Measurements from ENCODE around the gene UMODL1. TPM values are rescaled to one million over a fixed set of nuclear protein-coding genes. Genes with fewer than 3 reads are reported as not detected.

Gene UMODL1
- polyA plus RNA-seq, 1 donor: 0.67 TPM

DNA sequence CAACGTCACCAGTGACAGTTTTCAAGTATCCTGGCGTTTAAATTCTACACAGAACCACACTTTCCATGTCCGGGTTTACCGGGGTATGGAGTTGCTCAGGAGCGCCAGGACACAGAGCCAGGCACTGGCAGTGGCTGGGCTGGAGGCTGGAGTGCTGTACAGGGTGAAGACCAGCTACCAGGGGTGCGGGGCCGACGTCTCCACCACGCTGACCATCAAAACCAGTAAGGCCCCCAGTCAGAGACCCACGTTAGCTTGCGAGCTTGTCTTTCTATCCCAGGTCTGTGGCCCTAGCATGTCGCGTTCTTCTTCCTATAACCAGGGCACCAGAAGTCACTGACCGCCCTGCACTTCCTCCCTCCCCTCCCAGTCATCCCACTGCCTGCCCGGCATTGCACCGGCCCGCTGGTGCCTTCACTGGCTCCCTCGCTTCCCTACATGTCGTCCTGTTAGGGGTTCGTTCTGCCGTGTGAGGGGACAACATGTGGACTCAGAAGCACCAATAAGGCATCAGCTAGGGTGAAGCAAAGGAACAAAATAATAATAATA is 27.9 kb downstream of the UMODL1 start:
- Histone ChIP-seq H3K9me3 (ENCODE audit: control insufficient read depth, low read depth, low read length) (peaks cover 5% of the 10 kb centered on the region), H3K4me3 (ENCODE audit: low read length) (no peak overlapping the region), H3K36me3 (ENCODE audit: control insufficient read depth, insufficient read depth, low read length) (no peaks in the 10 kb centered on the region), H3K27me3 (ENCODE audit: control insufficient read depth, insufficient read depth, low read length) (no peaks in the 10 kb centered on the region), H3K27ac (ENCODE audit: low read length) (peak overlapping the region; percentile 92), H3K4me1 (ENCODE audit: control insufficient read depth, insufficient read depth, low read length) (peaks cover 46% of the 10 kb centered on the region)
- WGBS (ENCODE audit: insufficient coverage, low lambda C conversion rate): no CpG with 5 or more reads among the region's 21 CpGs
- DNase-seq: no peak

DNA sequence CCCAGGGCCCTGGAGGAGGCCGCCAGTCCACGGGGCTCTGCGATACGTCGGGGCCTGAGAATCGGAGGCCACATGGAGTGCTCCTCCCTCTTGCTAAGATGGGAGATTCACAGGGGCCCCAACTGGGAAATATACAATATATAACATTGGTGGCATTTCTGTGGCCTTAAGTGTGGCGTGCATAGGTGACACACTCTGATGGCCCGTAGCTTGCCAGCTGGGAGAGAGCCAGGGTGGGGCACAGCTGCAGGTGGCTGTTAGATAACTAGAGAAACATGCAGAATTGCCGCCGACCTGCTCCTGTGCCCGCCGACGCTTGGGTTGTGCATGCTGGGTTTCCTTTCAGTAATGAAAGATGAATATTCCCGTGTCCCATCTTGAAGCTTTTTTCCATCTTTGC is 30.1 kb downstream of the UMODL1 start:
- peak in 1 of 2 donors; percentile 18 for DNase-seq
- Histone ChIP-seq H3K9me3 (ENCODE audit: control insufficient read depth, low read depth, low read length) (peaks cover 6% of the 10 kb centered on the region), H3K4me3 (ENCODE audit: low read length) (no peak overlapping the region), H3K36me3 (ENCODE audit: control insufficient read depth, insufficient read depth, low read length) (no peaks in the 10 kb centered on the region), H3K27me3 (ENCODE audit: control insufficient read depth, insufficient read depth, low read length) (no peaks in the 10 kb centered on the region), H3K4me1 (ENCODE audit: control insufficient read depth, insufficient read depth, low read length) (peaks cover 63% of the 10 kb centered on the region), H3K27ac (ENCODE audit: low read length) (peak overlapping the region; percentile 89)
- WGBS (ENCODE audit: insufficient coverage, low lambda C conversion rate): no CpG with 5 or more reads among the region's 14 CpGs

DNA sequence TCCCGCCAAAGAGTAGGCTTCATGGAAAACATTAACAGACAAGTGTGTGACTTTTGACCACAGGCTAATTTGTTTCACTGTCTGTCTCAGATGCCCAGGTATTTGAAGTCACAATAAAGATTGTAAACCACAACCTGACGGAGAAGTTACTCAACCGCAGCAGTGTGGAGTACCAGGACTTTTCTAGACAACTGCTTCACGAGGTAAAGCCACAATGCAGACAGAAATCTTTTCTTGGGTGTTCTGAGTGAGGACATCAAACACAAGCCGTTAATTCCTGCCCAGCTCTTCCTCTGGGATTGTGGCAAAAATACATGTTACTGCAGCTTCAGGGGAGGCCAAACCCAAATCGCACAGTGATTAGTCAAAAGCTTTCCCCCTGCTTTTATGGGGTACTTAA is 31.0 kb downstream of the UMODL1 start:
- Histone ChIP-seq H3K27me3 (ENCODE audit: control insufficient read depth, insufficient read depth, low read length) (no peaks in the 10 kb centered on the region), H3K4me3 (ENCODE audit: low read length) (no peak overlapping the region), H3K36me3 (ENCODE audit: control insufficient read depth, insufficient read depth, low read length) (no peaks in the 10 kb centered on the region), H3K4me1 (ENCODE audit: control insufficient read depth, insufficient read depth, low read length) (peaks cover 62% of the 10 kb centered on the region), H3K27ac (ENCODE audit: low read length) (peak overlapping the region; percentile 89), H3K9me3 (ENCODE audit: control insufficient read depth, low read depth, low read length) (peaks cover 6% of the 10 kb centered on the region)
- WGBS (ENCODE audit: insufficient coverage, low lambda C conversion rate): no CpG with 5 or more reads among the region's 6 CpGs
- DNase-seq: peak; percentile 84 to 89

DNA sequence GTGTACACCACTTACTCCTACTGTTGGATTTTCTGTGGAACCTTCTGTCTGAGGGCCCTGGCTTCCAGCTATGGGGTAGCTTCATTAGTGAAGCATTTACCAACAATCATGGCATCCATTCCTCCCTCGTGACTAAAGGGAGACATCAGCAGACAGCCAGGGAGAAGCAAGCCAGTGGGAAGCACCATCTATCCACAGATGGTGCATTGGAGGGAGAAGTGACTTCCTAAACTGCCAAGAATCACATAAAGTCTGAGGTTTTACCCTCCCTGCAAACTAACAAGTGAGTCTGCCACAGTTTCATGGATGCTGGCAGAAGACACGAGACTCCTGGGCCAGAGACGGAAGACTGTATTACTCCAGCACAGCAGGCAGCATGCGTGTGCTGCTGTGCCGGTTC is 31.4 kb downstream of the UMODL1 start:
- no CpG with 5 or more reads among the region's 5 CpGs for WGBS (ENCODE audit: insufficient coverage, low lambda C conversion rate)
- no peaks in the 10 kb centered on the region for H3K27me3 ChIP-seq (ENCODE audit: control insufficient read depth, insufficient read depth, low read length)
- no peak overlapping the region for H3K4me3 ChIP-seq (ENCODE audit: low read length)
- H3K4me1 ChIP-seq (ENCODE audit: control insufficient read depth, insufficient read depth, low read length): peaks cover 62% of the 10 kb centered on the region
- no peak for DNase-seq
- peak overlapping the region; percentile 89 for H3K27ac ChIP-seq (ENCODE audit: low read length)
- peaks cover 6% of the 10 kb centered on the region for H3K9me3 ChIP-seq (ENCODE audit: control insufficient read depth, low read depth, low read length)
- no peaks in the 10 kb centered on the region for H3K36me3 ChIP-seq (ENCODE audit: control insufficient read depth, insufficient read depth, low read length)

GRCh38 chr21:42102991-42103390 is 31.9 kb downstream of the UMODL1 start:
- Histone ChIP-seq H3K27ac (ENCODE audit: low read length) (peak overlapping the region; percentile 89), H3K9me3 (ENCODE audit: control insufficient read depth, low read depth, low read length) (peaks cover 6% of the 10 kb centered on the region), H3K4me1 (ENCODE audit: control insufficient read depth, insufficient read depth, low read length) (peaks cover 64% of the 10 kb centered on the region), H3K36me3 (ENCODE audit: control insufficient read depth, insufficient read depth, low read length) (no peaks in the 10 kb centered on the region), H3K4me3 (ENCODE audit: low read length) (no peak overlapping the region), H3K27me3 (ENCODE audit: control insufficient read depth, insufficient read depth, low read length) (no peaks in the 10 kb centered on the region)
- no CpG with 5 or more reads among the region's 1 CpG for WGBS (ENCODE audit: insufficient coverage, low lambda C conversion rate)
- peak; percentile 64 to 85 for DNase-seq

- Histone ChIP-seq H3K27ac (ENCODE audit: low read length) (peak overlapping the region; percentile 89), H3K27me3 (ENCODE audit: control insufficient read depth, insufficient read depth, low read length) (no peaks in the 10 kb centered on the region), H3K9me3 (ENCODE audit: control insufficient read depth, low read depth, low read length) (peaks cover 6% of the 10 kb centered on the region), H3K36me3 (ENCODE audit: control insufficient read depth, insufficient read depth, low read length) (no peaks in the 10 kb centered on the region), H3K4me3 (ENCODE audit: low read length) (no peak overlapping the region), H3K4me1 (ENCODE audit: control insufficient read depth, insufficient read depth, low read length) (peaks cover 60% of the 10 kb centered on the region)
- WGBS (ENCODE audit: insufficient coverage, low lambda C conversion rate): no CpG with 5 or more reads among the region's 13 CpGs
- no peak for DNase-seq
Observed at GRCh38 chr21:42103843-42104242, 32.7 kb downstream of the UMODL1 start.

DNA sequence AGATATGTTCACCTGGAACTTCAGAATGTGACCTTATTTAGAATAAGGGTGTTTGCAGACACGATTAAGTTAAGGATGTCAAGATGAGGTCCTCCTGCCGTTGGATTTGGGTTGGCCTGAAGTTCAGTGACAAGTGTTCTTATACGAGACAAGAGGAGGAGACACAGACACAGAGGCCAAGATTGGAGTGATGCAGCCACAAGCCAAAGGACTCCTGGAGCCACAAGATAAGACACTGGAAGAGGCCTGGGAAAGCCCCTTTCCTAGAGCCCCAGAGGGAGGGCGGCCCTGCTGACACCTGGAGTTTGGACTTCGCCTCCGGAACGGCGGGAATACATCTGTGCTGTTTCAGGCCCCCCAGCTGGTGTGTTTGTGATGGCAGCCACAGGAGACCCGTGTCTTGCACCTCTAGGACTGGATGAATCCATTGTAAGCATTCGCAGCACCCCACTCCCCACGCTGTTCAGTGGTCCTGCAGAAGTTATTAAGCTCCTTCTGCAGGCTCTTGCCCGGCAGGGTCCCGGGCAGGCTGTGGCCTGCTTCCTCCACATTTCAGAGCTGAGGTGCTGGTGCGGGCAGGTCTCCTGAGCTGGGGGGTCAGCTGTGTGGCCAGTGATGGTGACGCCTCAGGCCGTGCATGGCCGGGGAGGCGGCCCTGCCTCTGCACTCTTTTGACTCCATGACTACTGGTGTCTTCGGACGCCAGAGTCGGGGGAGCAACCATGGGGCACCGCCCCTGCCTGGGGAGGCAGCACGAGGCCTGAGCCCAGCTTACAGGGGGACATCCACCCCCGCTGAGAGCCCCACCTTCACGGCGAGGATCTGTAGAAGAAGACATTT is 34.6 kb downstream of the UMODL1 start:
- peak; percentile 67 to 82 for DNase-seq
- Histone ChIP-seq H3K36me3 (ENCODE audit: control insufficient read depth, insufficient read depth, low read length) (no peaks in the 10 kb centered on the region), H3K4me3 (ENCODE audit: low read length) (no peak overlapping the region), H3K27me3 (ENCODE audit: control insufficient read depth, insufficient read depth, low read length) (no peaks in the 10 kb centered on the region), H3K9me3 (ENCODE audit: control insufficient read depth, low read depth, low read length) (peaks cover 6% of the 10 kb centered on the region), H3K4me1 (ENCODE audit: control insufficient read depth, insufficient read depth, low read length) (peaks cover 58% of the 10 kb centered on the region), H3K27ac (ENCODE audit: low read length) (no peak overlapping the region)
- no CpG with 5 or more reads among the region's 26 CpGs for WGBS (ENCODE audit: insufficient coverage, low lambda C conversion rate)

- Histone ChIP-seq H3K27me3 (ENCODE audit: control insufficient read depth, insufficient read depth, low read length) (no peaks in the 10 kb centered on the region), H3K9me3 (ENCODE audit: control insufficient read depth, low read depth, low read length) (peaks cover 6% of the 10 kb centered on the region), H3K4me1 (ENCODE audit: control insufficient read depth, insufficient read depth, low read length) (peaks cover 52% of the 10 kb centered on the region), H3K4me3 (ENCODE audit: low read length) (no peak overlapping the region), H3K36me3 (ENCODE audit: control insufficient read depth, insufficient read depth, low read length) (no peaks in the 10 kb centered on the region), H3K27ac (ENCODE audit: low read length) (no peak overlapping the region)
- no peak for DNase-seq
- no CpG with 5 or more reads among the region's 20 CpGs for WGBS (ENCODE audit: insufficient coverage, low lambda C conversion rate)
Observed at GRCh38 chr21:42106425-42106824, 35.3 kb downstream of the UMODL1 start.

DNA sequence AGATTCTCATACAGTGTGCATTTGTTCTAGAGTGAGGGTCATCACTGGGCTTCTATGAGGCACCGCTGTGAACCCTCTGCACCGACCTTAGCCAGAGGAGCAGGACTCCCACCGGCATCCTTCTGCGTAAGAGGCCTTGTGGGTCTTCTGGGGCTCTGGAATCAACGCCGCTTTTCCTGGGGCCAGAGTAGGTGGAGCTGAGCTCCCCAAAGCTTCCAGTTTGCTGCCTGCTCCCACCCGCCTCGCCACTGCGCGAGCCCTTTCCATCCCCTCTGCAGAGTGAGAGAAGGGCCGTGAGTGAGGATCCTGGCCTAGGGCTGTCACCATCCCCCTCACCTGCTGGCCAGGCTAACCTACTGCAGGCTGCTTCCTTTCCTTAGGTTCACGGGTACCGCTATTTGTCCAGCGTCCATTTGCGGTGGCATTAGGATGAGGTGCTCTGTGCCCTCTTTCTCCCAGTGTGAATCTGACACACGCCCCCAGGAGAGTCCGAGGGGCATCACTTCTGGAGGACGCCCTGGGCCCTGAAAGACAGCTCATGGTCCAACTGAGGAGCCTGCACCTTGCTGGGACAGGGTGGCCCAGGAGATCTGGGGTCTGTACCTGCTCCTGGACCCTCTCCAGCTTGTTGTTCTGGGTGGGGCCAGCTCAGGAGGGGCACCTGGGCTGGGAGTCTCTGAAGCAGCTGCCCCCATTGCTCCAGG is 36.2 kb downstream of the UMODL1 start:
- no peak overlapping the region for H3K4me3 ChIP-seq (ENCODE audit: low read length)
- peaks cover 6% of the 10 kb centered on the region for H3K9me3 ChIP-seq (ENCODE audit: control insufficient read depth, low read depth, low read length)
- WGBS (ENCODE audit: insufficient coverage, low lambda C conversion rate): no CpG with 5 or more reads among the region's 18 CpGs
- H3K36me3 ChIP-seq (ENCODE audit: control insufficient read depth, insufficient read depth, low read length): no peaks in the 10 kb centered on the region
- H3K27ac ChIP-seq (ENCODE audit: low read length): no peak overlapping the region
- DNase-seq: no peak
- no peaks in the 10 kb centered on the region for H3K27me3 ChIP-seq (ENCODE audit: control insufficient read depth, insufficient read depth, low read length)
- peaks cover 45% of the 10 kb centered on the region for H3K4me1 ChIP-seq (ENCODE audit: control insufficient read depth, insufficient read depth, low read length)

- peaks cover 6% of the 10 kb centered on the region for H3K9me3 ChIP-seq (ENCODE audit: control insufficient read depth, low read depth, low read length)
- H3K27me3 ChIP-seq (ENCODE audit: control insufficient read depth, insufficient read depth, low read length): no peaks in the 10 kb centered on the region
- no peak overlapping the region for H3K27ac ChIP-seq (ENCODE audit: low read length)
- peaks cover 38% of the 10 kb centered on the region for H3K4me1 ChIP-seq (ENCODE audit: control insufficient read depth, insufficient read depth, low read length)
- no peaks in the 10 kb centered on the region for H3K36me3 ChIP-seq (ENCODE audit: control insufficient read depth, insufficient read depth, low read length)
- DNase-seq: peak in 1 of 2 donors; percentile 77
- no peak overlapping the region for H3K4me3 ChIP-seq (ENCODE audit: low read length)
- 100% methylated on average over 1 of the region's 18 CpGs for WGBS (ENCODE audit: insufficient coverage, low lambda C conversion rate)
Observed at GRCh38 chr21:42107881-42108553, 36.9 kb downstream of the UMODL1 start.

Data from large intestine (tissue), 3 donors.